Pulmonary artery endothelial cell (primary cell): ENCODE data around the gene ZNF580. TPM values are rescaled to one million over a fixed set of nuclear protein-coding genes. Genes with fewer than 3 reads are reported as not detected.

Experiments
- DNase-seq: peaks from one replicate; pipeline ENCODE4 v3.0.0-alpha.2; 2011; ENCODE audit warnings: low read depth, low spot score
- total RNA-seq: library from RNA; depleted of rRNA; stranded (reverse); fragments of >200 nt; gene quantifications from 2 replicates; pipeline ENCODE4 v1.2.3, GENCODE V29; 2014

Gene ZNF580
- total RNA-seq, 1 donor from 2014 or later = 2.5 TPM

GRCh38 chr19:55659822-55660221, 19.0 kb downstream of the ZNF580 start:
- no peak for DNase-seq

DNA sequence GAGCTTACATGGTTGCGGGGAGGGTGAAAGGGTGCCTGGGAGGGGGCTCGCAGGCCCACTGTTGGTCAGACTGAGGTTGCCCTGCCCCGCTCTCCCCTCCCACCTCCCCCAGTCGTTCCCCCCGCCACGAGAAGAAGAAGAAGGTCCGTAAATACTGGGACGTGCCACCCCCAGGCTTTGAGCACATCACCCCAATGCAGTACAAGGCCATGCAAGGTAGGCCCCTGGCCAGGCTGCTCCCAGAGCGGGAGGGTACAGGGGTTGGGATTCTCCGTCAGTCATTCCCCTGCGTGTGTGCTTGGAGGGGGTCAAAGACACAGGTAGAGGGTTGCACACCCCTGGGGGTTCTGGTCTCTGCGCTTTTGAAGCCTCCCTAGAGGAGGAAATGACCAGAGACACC, 19.6 kb downstream of the ZNF580 start:
- DNase-seq = no peak

- no peak for DNase-seq
These were observed 20.2 kb downstream of the ZNF580 start for GRCh38 chr19:55660991-55661390.

- DNase-seq = no peak
These were observed 21.0 kb downstream of the ZNF580 start for GRCh38 chr19:55661826-55662225.

- DNase-seq = no peak
These were observed 23.2 kb downstream of the ZNF580 start for GRCh38 chr19:55663846-55664536.

DNA sequence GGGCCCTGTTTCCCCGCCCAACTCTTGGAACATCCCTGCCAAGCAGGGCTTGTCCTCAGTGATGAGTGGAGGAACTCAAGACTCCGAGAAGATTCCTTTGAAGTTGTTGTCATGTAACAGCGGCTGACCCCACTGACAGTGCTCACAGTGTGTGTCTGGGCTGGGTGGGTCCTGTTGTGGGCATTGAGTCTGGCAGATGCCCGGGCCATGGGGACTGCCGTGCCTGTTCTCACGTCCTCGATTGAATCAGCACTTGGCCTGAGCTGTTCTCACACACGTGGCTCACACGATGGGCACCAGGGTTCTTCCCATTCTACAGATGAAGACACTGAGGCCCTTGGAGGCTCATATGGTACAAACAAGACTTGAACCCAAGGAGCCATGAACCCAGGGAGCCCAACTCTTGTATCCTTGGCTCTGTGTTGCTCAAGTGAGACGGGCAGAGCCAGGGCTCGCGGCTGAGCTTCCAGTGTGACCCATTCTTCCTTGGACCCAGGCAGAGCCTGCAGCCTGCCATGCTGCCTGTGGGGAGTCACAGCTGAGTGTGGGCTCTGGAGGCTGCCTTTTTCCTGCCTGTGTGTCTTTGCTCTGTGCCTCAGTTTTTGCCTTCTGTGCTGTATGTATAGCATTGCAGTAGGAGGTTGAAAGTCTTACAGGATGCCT, 25.7 kb downstream of the ZNF580 start:
- no peak for DNase-seq

DNA sequence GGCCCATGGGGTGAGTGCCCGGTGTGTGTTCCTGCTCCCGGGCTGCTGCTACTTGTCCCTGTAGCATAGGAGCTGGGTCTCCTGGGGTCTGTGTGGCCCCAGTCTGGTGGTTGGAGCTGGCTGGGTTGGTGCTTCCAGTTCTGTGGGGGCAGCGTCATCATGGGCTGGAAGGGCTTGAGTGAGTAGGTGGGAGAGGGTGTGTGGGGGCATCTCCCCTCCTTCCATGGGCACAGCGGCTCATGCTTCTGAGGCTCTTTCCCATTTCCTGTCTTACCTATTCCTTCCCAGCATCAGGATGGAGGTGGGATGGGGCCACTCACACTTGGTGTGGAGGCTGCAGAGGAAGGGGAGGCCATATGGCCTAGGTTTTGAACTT, 26.2 kb downstream of the ZNF580 start:
- DNase-seq = no peak

- DNase-seq = no peak
These were observed 26.7 kb downstream of the ZNF580 start for GRCh38 chr19:55667511-55667910.

GRCh38 chr19:55667958-55668357, 27.2 kb downstream of the ZNF580 start:
- no peak for DNase-seq

GRCh38 chr19:55668603-55669348, 28.0 kb downstream of the ZNF580 start:
- no peak for DNase-seq

- no peak for DNase-seq
These were observed 28.8 kb downstream of the ZNF580 start for GRCh38 chr19:55669418-55670279.

DNA sequence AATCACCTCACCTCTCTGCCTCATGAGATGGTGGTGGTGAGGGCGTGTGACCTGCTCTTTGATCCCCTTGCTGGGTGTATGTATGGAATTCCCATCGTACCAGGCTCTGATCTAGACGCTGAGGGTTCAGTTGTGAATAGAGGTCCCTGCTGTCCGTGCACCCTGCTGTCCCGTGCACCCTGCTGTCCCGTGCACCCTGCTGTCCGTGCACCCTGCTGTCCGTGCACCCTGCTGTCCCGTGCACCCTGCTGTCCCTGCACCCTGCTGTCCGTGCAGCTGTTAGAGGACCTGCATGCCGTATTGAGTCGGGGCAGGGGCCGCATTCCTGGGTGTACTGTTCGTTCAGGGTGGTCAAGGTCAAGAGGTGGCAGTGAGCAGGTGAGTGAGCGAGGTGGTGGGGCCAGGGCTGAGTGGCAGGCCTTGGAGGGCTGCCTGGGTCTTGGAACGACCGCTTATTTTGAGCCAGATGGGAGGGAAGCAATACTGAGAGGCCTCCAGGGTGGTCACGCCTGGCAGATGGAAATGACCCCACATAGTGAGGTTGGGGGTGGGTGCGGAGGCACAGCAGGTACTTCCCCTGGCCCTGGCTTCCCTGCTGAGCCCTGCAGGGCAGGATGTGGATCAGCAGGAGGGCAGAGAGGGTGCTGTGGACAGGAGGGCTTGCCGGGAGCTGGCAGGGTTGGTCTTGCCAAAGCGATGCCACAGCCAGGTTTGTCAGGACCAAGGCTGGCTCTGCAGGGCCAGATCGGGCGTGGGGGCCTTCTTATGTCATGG, 29.7 kb downstream of the ZNF580 start:
- DNase-seq = no peak

- DNase-seq = no peak
These were observed 30.2 kb downstream of the ZNF580 start for GRCh38 chr19:55671054-55671378.

DNA sequence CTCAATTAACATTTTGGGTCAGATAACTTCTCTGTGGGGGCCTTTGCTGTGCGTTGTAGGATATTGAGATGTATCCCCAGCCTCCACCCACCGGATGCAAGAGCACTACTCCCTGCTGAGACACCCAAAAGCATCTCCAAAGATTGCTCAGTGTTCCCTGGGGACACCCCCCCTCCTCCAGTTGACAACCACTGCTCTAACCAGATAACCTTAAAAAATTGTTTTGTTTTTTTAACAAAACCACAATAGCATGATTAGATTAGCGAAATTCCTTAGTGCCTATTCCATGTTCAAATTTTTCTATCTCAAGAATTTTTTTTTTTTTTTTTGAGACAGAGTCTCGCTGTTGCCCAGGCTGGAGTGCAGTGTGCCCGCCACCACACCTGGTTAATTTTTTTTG, 31.6 kb downstream of the ZNF580 start:
- no peak for DNase-seq

DNA sequence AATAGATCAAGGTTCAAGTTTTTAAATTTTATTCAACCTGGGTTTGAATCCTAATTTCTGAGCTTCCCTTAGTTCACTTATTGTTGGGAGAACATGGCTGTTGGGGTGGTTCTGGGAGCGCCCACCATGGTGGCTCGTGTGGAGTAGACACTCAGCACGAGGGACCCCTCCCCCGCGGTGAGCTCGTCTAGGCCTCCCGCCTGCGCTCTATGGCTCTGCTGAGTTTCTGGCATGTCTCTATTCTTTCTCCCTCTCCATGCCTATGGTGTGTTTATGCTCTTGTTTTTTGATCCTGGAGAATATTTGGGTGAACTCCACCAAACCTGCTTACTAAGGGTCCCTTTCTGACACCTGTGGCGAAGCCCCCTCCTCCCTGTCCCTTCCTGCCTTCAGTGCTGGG, 32.7 kb downstream of the ZNF580 start:
- DNase-seq = no peak

- no peak for DNase-seq
These were observed 33.1 kb downstream of the ZNF580 start for GRCh38 chr19:55673889-55674288.

DNA sequence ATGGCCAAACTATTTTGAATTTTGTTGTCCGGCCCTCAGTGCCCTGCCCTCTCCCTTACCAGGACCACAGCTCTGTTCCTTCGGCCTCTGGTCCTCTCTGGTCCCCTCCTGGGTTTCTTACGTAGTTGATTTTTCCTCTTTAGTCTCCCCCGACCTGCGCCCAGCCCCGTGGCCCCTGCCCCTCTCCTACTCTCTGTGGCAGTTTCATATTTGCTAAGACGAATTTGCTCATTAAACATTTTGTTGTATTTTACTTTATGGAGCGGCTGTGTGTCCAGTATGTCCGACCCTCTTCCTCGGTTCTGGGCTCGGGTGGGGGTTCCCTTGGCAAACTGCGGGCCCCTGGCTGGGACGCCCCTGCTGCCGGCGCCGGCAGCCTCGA, 33.6 kb downstream of the ZNF580 start:
- no peak for DNase-seq

DNA sequence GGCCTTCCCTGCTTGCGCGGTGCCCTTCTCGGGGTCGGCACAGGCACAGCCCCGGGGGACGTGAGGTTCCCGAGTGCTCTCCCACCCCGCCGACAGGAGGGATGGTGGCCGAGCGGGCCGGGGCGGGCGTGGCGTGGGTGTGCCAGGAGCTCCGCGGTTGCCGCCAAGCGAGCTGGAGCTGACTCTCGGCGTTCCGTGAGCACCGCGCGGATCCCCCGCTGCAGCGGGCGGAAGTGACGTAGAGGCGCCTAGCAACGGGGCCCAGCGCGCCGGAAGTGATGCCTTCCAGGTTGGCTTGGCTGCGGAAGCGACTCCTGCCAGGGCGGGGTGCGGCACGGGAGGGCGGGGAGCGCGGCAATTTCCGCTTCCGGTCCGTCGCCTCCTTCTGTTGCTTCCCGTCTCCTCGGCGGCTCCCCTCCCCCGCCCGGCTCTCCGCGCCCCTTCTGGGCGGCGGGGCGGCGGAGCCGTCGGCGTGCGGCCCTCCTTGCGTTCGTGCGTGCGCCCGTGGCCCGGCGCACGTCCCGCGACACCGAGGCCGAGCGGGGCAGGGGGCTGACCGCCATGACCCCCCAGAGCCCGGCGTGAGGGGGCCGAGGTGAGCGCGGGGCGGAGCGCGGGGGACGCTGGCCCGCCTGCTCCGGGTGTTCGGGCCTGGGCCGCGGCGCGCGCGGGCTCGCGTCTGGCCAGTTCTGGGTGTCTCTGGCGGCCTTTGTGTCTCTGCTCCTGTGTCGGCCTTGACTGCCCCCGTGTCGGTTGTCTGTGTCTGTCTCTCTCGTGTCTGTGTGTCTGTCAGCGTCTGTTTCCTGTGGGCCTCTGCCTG, 34.2 kb downstream of the ZNF580 start, which contains the start of gene EPN1:
EPN1 (plus strand) TSS at position 386 of the 820 bp plus-strand sequence. CDS start 3,402 bp downstream, outside the sequence.
- DNase-seq = peak; percentile 85

GRCh38 chr19:55675661-55676354, 35.0 kb downstream of the ZNF580 start:
- DNase-seq = no peak
